GM12891 (cell line): Measurements from ENCODE around the gene MARCO.

Source experiments
- PAX5 ChIP-seq: IDR thresholded peaks from 2 replicates; pipeline ENCODE4 v1.6.1; 2011; ENCODE audit warnings: low read length, moderate library complexity, mild to moderate bottlenecking; ENCODE audit not compliant: insufficient read depth, severe bottlenecking
- POLR2A ChIP-seq: IDR thresholded peaks from 2 replicates; pipeline ENCODE4 v1.6.1; 2011; ENCODE audit warnings: low read depth, low read length, control low read depth
- POLR2AphosphoS5 ChIP-seq: IDR thresholded peaks from 2 replicates; pipeline ENCODE4 v1.6.1; 2011; ENCODE audit warnings: low read depth, low read length, control low read depth
- POU2F2 ChIP-seq: IDR thresholded peaks from 2 replicates; pipeline ENCODE4 v1.6.1; 2011; ENCODE audit warnings: low read depth, mild to moderate bottlenecking, control low read depth, low read length, moderate library complexity
- SPI1 ChIP-seq: IDR thresholded peaks from 2 replicates; pipeline ENCODE4 v1.6.1; 2011; ENCODE audit warnings: low read depth, low read length, control low read depth
- TAF1 ChIP-seq: IDR thresholded peaks from 2 replicates; pipeline ENCODE4 v1.6.1; 2011; ENCODE audit warnings: low read depth, low read length, control low read depth

GRCh38 chr2:118968042-118968441 is 26.0 kb downstream of the MARCO start:
- TF ChIP-seq POLR2A (no peak), POLR2AphosphoS5 (no peak), TAF1 (no peak), PAX5 (no peak), SPI1 (no peak), POU2F2 (no peak)
